Measurements from ENCODE around the gene C12orf57. TPM values are rescaled to one million over a fixed set of nuclear protein-coding genes. Genes with fewer than 3 reads are reported as not detected.

C12orf57 gene
- total RNA-seq, 4 donors from 2014 or later, result 251 to 495 (median 436) TPM

DNA sequence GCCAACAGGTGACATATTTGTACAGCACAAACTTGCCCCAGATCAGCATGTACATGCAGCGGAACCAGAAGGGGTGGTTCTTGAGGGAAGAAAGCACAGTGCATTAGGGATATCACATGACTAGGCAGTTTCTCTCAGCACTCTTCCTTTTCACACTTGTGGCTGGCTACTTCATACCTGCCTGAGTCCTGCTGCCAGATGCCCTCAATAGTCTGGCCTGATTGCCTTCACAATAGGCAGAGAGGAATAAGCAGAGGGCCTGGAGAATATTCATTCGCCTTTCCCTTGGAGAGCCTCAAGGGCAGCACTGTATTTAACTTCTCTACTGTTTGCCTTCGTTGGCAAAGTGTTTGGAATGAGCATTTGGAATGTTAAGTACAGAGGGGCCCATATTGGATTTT, 34.8 kb downstream of the C12orf57 start:
- Histone ChIP-seq H3K27ac (peak overlapping the region; percentile 36), H3K9me3 (no peaks in the 10 kb centered on the region)
- 47% methylated on average over 3 of the region's 3 CpGs for WGBS

DNA sequence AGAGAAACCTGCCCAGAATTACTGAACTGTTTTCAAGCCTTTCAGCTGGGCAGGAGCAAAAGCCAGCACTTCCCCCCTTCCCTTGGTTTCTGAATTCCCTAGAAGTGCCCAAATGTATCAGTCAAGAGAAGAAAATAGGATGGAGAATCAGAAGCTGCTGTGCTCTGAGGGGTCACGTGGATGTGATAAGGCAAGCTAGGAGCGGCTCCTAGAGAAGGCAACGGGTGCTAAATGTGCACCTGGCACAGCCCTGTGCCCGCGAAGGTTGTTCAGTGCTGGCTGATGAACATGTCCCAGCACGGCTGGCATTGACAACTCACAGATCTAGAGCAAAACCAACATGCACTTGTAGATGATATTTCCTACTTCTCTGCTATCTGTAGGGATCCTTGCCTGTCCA, 35.2 kb downstream of the C12orf57 start:
- no peaks in the 10 kb centered on the region for H3K9me3 ChIP-seq
- H3K4me3 ChIP-seq, result no peak overlapping the region
- peaks cover 16% of the 10 kb centered on the region for H3K4me1 ChIP-seq
- TF ChIP-seq EP300 (IDR thresholded peaks at IDR 0.05) (no peak), POLR2A (IDR thresholded peaks at IDR 0.05) (no peak), POLR2AphosphoS5 (IDR thresholded peaks at IDR 0.05) (no peak), CTCF (IDR thresholded peaks at IDR 0.05) (no peak)
- H3K27me3 ChIP-seq, result no peaks in the 10 kb centered on the region
- DNase-seq (ENCODE audit: low spot score in 2 of 2), result no peak
- 70% methylated on average over 6 of the region's 6 CpGs for WGBS
- peaks cover 79% of the 10 kb centered on the region for H3K36me3 ChIP-seq
- peak overlapping the region; percentile 36 for H3K27ac ChIP-seq

More for the DNA sequence above, 34.8 kb downstream of the C12orf57 start:
- TF ChIP-seq EP300 (IDR thresholded peaks at IDR 0.05) (no peak), CTCF (IDR thresholded peaks at IDR 0.05) (no peak), POLR2A (IDR thresholded peaks at IDR 0.05) (no peak), POLR2AphosphoS5 (IDR thresholded peaks at IDR 0.05) (no peak)
- Histone ChIP-seq H3K36me3 (peaks cover 83% of the 10 kb centered on the region), H3K4me3 (no peak overlapping the region), H3K4me1 (peaks cover 16% of the 10 kb centered on the region), H3K27me3 (no peaks in the 10 kb centered on the region)
- DNase-seq (ENCODE audit: low spot score in 2 of 2), result no peak

DNA sequence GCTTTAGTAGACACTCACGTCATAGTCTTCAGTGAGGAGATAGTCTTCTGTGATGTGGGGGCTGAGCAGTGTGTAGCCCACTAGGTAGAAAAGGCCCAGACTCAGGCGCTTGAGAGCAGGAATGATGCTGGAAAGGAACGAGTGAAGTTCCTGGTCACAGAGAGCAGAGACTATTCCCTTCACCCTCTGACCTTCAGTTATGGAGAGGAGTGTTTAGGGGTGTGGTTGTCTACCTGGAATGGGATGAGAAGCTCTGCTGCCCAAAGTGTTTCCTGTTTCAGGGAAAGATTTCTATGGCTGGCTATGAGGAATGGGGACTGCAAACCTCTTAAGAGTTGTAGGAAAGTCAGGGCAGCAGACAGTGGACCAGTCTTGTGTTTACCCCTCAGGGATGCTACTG, 35.6 kb downstream of the C12orf57 start:
- TF ChIP-seq EP300 (IDR thresholded peaks at IDR 0.05) (no peak), POLR2A (IDR thresholded peaks at IDR 0.05) (no peak), POLR2AphosphoS5 (IDR thresholded peaks at IDR 0.05) (no peak), CTCF (IDR thresholded peaks at IDR 0.05) (no peak)
- Histone ChIP-seq H3K9me3 (no peaks in the 10 kb centered on the region), H3K27me3 (no peaks in the 10 kb centered on the region), H3K36me3 (peaks cover 75% of the 10 kb centered on the region), H3K27ac (peak overlapping the region; percentile 36), H3K4me3 (no peak overlapping the region), H3K4me1 (peaks cover 16% of the 10 kb centered on the region)
- no peak for DNase-seq (ENCODE audit: low spot score in 2 of 2)
- 49% methylated on average over 3 of the region's 3 CpGs for WGBS

DNA sequence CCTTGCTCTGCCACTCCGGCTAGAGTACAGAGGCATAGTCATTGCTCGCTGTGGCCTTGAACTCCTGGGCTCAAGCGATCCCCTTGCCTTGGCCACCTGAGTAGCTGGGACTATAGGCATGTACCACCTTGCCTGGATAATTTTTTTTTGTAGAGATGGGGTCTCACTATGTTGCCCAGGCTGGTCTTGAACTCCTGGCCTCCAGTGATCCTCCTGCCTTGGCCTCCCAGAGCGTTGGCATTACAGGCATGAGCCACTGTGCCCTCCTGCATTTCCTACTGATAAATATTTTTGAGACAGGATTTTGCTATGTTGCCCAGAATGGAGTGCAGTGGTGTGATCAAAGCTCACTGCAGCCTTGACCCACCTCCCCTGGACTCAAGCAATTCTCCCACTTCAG, 36.3 kb downstream of the C12orf57 start:
- no peaks in the 10 kb centered on the region for H3K27me3 ChIP-seq
- no peak for DNase-seq (ENCODE audit: low spot score in 2 of 2)
- H3K4me3 ChIP-seq, result no peak overlapping the region
- H3K4me1 ChIP-seq, result peaks cover 16% of the 10 kb centered on the region
- no peaks in the 10 kb centered on the region for H3K9me3 ChIP-seq
- no peak for TF ChIP-seq EP300 (IDR thresholded peaks at IDR 0.05)
- TF ChIP-seq CTCF (IDR thresholded peaks at IDR 0.05), result no peak
- no peak for TF ChIP-seq POLR2AphosphoS5 (IDR thresholded peaks at IDR 0.05)
- no peak for TF ChIP-seq POLR2A (IDR thresholded peaks at IDR 0.05)
- WGBS, result 94% methylated on average over 3 of the region's 4 CpGs
- peaks cover 69% of the 10 kb centered on the region for H3K36me3 ChIP-seq
- no peak overlapping the region for H3K27ac ChIP-seq

DNA sequence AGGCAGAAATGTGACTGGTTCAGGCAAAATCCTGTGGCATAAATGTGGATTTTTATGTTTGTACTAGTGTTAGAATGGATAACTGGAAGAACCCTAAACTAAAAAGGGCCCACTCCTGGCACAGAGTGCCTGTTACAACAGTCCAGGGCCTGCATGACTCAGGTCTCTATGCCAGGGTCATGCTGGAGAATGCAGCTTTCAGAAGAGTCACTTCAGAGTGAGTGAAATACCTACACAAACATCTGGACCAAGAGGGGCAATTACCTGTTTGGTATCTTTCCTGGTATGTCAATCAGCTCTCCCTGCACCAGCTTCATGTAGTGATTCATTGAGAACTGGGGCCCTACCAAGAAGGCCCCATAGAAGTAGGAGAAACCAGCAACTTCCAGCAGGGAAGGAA, 36.9 kb downstream of the C12orf57 start:
- no peak for TF ChIP-seq EP300 (IDR thresholded peaks at IDR 0.05)
- TF ChIP-seq POLR2A (IDR thresholded peaks at IDR 0.05), result no peak
- no peak for TF ChIP-seq CTCF (IDR thresholded peaks at IDR 0.05)
- no peak for TF ChIP-seq POLR2AphosphoS5 (IDR thresholded peaks at IDR 0.05)
- peaks cover 62% of the 10 kb centered on the region for H3K36me3 ChIP-seq
- H3K27ac ChIP-seq, result no peak overlapping the region
- no peaks in the 10 kb centered on the region for H3K27me3 ChIP-seq
- peaks cover 16% of the 10 kb centered on the region for H3K4me1 ChIP-seq
- H3K4me3 ChIP-seq, result no peak overlapping the region
- no peaks in the 10 kb centered on the region for H3K9me3 ChIP-seq
- no peak for DNase-seq (ENCODE audit: low spot score in 2 of 2)
